ENCODE measurements around the gene LSM4. TPM values are rescaled to one million over a fixed set of nuclear protein-coding genes. Genes with fewer than 3 reads are reported as not detected.

LSM4 gene
- total and polyA plus RNA-seq, 2 of the 13 experiments (the other 11 are each of a cell fraction or from before 2014, with no cell fraction given) = 65.8 to 166 TPM

DNA sequence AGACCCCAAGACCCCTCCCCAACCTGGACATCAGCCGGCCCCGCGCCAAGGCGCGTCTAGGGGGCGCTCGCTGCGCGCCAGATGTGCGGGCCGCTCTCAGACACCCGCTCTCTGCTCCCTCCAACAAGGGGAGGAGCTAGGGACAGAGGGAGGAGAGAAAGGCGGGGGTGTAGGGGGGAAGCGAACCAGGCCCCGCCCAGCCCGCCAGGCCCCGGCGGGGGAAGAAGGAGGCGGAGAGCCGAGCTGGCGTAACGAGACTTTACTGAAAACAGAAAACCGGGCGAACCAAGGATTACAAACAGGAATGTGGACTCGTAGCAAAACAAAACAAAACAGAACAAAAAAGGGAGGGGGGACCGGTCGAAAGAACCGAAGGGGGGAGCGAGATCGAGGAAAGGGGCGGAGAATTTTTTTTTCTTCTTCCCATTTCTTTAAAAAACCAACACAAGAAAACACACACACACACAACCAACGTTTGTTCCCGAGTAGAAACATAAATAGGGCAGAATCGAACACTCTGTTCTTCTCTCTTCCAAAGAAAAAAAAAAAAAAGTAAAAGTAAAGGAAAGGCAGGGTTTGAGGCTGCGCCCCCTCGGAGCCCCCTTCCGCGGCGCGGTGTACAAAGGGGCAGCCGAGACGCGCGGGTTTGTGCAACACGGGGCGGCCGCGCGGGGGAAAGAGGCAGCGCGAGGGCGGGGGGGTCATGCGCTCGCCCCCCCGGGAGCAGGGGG lies 43.2 kb downstream of the LSM4 start (continued):
- TF ChIP-seq GATA4 (IDR thresholded peaks at IDR 0.05; ENCODE audit: borderline replicate concordance, low read depth) (no peak; the same call in 1 of the 2 replicates), ZNF572 (CRISPR knock-in tag; IDR thresholded peaks at IDR 0.05) (no peak), ZFP1 (CRISPR knock-in tag; IDR thresholded peaks at IDR 0.05) (no peak), ZNF225 (CRISPR knock-in tag; IDR thresholded peaks at IDR 0.05) (no peak), ZNF841 (CRISPR knock-in tag; IDR thresholded peaks at IDR 0.05; ENCODE audit: borderline replicate concordance) (no peak), ZNF776 (CRISPR knock-in tag; IDR thresholded peaks at IDR 0.05) (no peak), MAFG (CRISPR knock-in tag; IDR thresholded peaks at IDR 0.05) (no peak), NCOA2 (CRISPR knock-in tag; IDR thresholded peaks at IDR 0.05) (no peak), RARA (CRISPR knock-in tag; IDR thresholded peaks at IDR 0.05) (0 out of 2 replicates have a peak, but pooled peaks have one; percentile 25), ZNF343 (CRISPR knock-in tag; IDR thresholded peaks at IDR 0.05) (no peak), ZNF616 (CRISPR knock-in tag; IDR thresholded peaks at IDR 0.05; ENCODE audit: low read depth) (no peak), ZNF614 (CRISPR knock-in tag; IDR thresholded peaks at IDR 0.05; ENCODE audit: borderline replicate concordance) (no peak), SNAI1 (CRISPR knock-in tag; IDR thresholded peaks at IDR 0.05; ENCODE audit: borderline replicate concordance) (no peak), PRDM15 (CRISPR knock-in tag; IDR thresholded peaks at IDR 0.05) (no peak), ZNF207 (IDR thresholded peaks at IDR 0.05; ENCODE audit: borderline replicate concordance) (no peak), SNAPC2 (CRISPR knock-in tag; IDR thresholded peaks at IDR 0.05) (0 out of 2 replicates have a peak, but pooled peaks have one; percentile 28), PAX8 (CRISPR knock-in tag; IDR thresholded peaks at IDR 0.05; ENCODE audit: borderline replicate concordance) (no peak), TBX2 (CRISPR knock-in tag; IDR thresholded peaks at IDR 0.05; ENCODE audit: borderline replicate concordance) (0 out of 2 replicates have a peak, but pooled peaks have one; percentile 17), ZNF136 (CRISPR knock-in tag; IDR thresholded peaks at IDR 0.05; ENCODE audit: low read depth) (0 out of 2 replicates have a peak, but pooled peaks have one; percentile 32), ZNF292 (CRISPR knock-in tag; IDR thresholded peaks at IDR 0.05; ENCODE audit: borderline replicate concordance, low read depth) (no peak), ZNF160 (CRISPR knock-in tag; IDR thresholded peaks at IDR 0.05) (no peak), SOX5 (CRISPR knock-in tag; IDR thresholded peaks at IDR 0.05; ENCODE audit: borderline replicate concordance) (0 out of 2 replicates have a peak, but pooled peaks have one; percentile 29), ZKSCAN1 (IDR thresholded peaks at IDR 0.05; ENCODE audit: low read length) (no peak)
- TF ChIP-seq, protein P1, sequence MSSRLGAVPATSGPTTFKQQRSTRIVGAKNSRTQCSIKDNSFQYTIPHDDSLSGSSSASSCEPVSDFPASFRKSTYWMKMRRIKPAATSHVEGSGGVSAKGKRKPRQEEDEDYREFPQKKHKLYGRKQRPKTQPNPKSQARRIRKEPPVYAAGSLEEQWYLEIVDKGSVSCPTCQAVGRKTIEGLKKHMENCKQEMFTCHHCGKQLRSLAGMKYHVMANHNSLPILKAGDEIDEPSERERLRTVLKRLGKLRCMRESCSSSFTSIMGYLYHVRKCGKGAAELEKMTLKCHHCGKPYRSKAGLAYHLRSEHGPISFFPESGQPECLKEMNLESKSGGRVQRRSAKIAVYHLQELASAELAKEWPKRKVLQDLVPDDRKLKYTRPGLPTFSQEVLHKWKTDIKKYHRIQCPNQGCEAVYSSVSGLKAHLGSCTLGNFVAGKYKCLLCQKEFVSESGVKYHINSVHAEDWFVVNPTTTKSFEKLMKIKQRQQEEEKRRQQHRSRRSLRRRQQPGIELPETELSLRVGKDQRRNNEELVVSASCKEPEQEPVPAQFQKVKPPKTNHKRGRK (CRISPR knock-in tag; IDR thresholded peaks at IDR 0.05) = no peak
- TF ChIP-seq, protein P2, sequence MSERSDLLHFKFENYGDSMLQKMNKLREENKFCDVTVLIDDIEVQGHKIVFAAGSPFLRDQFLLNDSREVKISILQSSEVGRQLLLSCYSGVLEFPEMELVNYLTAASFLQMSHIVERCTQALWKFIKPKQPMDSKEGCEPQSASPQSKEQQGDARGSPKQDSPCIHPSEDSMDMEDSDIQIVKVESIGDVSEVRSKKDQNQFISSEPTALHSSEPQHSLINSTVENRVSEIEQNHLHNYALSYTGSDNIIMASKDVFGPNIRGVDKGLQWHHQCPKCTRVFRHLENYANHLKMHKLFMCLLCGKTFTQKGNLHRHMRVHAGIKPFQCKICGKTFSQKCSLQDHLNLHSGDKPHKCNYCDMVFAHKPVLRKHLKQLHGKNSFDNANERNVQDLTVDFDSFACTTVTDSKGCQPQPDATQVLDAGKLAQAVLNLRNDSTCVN (CRISPR knock-in tag; IDR thresholded peaks at IDR 0.05; ENCODE audit: borderline replicate concordance) = peak; percentile 52; the same call in 1 of the 2 replicates
